GM13977 (cell line): ENCODE data around the gene ITGA7.
A peak's percentile ranks its signal among the peaks of the same experiment; 100 is the strongest.

Experiments used
- DNase-seq: peaks from one replicate; pipeline ENCODE4 v3.0.0; 2012; ENCODE audit warnings: low spot score
- CTCF ChIP-seq: IDR thresholded peaks from 2 replicates; pipeline ENCODE4 v1.5.1; 2012; ENCODE audit warnings: mild to moderate bottlenecking, control low read depth; ENCODE audit not compliant: insufficient read depth; ENCODE audit errors: extremely low read depth, missing control alignments
- in situ Hi-C: fragments of 300-500 bp; cut with MboI; formaldehyde crosslinking; loops from one replicate; pipeline ENCODE4 v1.12.0; 2022; ENCODE audit warnings: low sequenced_read_pairs, low pct_unique_long_range_greater_than_20kb, mixed read lengths, inconsistent platforms; ENCODE audit not compliant: unreplicated experiment

Gene ITGA7

GRCh38 chr12:55723516-55724225 is 16.0 kb upstream of the ITGA7 start:
- in situ Hi-C loops, result no loop called here
- DNase-seq, result no peak
- no peak for TF ChIP-seq CTCF

- no peak for TF ChIP-seq CTCF
- in situ Hi-C loops, result no loop called here
- DNase-seq, result no peak
Measured at GRCh38 chr12:55722948-55723347, 15.2 kb upstream of the ITGA7 start.

- TF ChIP-seq CTCF, result no peak
- no peak for DNase-seq
- in situ Hi-C loops, result no loop called here
Measured at GRCh38 chr12:55721601-55722213, 14.0 kb upstream of the ITGA7 start.

- TF ChIP-seq CTCF, result peak; percentile 57
- no peak for DNase-seq
- in situ Hi-C loops, result no loop called here
Measured at GRCh38 chr12:55720894-55721444, 13.3 kb upstream of the ITGA7 start.

GRCh38 chr12:55720071-55720564 is 12.4 kb upstream of the ITGA7 start, which contains the start of gene RDH5:
Gene RDH5, plus strand, starts transcription at chr12:55720393. Its CDS starts 792 bp downstream, at chr12:55721185.
- in situ Hi-C loops, result no loop called here
- no peak for TF ChIP-seq CTCF
- DNase-seq, result no peak

- TF ChIP-seq CTCF, result no peak
- in situ Hi-C loops, result no loop called here
- no peak for DNase-seq
Measured at GRCh38 chr12:55719371-55719770, 11.7 kb upstream of the ITGA7 start.
